ENCODE data around the gene SMOC1. TPM values are rescaled to one million over a fixed set of nuclear protein-coding genes. Genes with fewer than 3 reads are reported as not detected.

Gene SMOC1
- total RNA-seq, 1 donor from 2014 or later = 2.0 TPM

DNA sequence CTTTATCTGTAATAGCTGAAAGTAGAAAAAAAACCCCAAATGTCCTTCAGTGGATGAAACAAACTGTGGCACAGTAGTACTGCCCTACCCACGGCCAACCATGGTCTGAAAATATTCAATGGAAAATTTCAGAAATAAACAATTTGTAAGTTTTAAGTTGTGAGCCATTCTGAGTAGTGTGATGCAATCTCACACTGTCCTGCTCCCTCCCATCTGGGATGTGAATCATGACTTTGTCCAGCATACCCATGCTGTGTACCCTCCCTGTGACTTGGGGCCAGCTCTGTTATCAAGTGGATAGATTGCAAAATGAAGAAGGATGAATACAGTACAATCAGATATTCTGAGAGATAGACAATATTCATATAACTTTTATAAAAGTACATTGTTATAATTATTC lies 106.2 kb downstream of the SMOC1 start:
- no peak overlapping the region for H3K27ac Mint-ChIP-seq (ENCODE audit: unreplicated experiment)
- H3K4me1 Mint-ChIP-seq (ENCODE audit: unreplicated experiment) = no peaks in the 10 kb centered on the region
- peaks cover 7% of the 10 kb centered on the region for H3K9me3 Mint-ChIP-seq (ENCODE audit: unreplicated experiment)
- H3K27me3 Mint-ChIP-seq (ENCODE audit: unreplicated experiment) = peaks cover 8% of the 10 kb centered on the region
- H3K4me3 Mint-ChIP-seq (ENCODE audit: unreplicated experiment) = no peak overlapping the region
- no peak for DNase-seq (ENCODE audit: extremely low spot score, unreplicated experiment)
- no peaks in the 10 kb centered on the region for H3K36me3 Mint-ChIP-seq (ENCODE audit: unreplicated experiment)
- TF ChIP-seq, protein P1, sequence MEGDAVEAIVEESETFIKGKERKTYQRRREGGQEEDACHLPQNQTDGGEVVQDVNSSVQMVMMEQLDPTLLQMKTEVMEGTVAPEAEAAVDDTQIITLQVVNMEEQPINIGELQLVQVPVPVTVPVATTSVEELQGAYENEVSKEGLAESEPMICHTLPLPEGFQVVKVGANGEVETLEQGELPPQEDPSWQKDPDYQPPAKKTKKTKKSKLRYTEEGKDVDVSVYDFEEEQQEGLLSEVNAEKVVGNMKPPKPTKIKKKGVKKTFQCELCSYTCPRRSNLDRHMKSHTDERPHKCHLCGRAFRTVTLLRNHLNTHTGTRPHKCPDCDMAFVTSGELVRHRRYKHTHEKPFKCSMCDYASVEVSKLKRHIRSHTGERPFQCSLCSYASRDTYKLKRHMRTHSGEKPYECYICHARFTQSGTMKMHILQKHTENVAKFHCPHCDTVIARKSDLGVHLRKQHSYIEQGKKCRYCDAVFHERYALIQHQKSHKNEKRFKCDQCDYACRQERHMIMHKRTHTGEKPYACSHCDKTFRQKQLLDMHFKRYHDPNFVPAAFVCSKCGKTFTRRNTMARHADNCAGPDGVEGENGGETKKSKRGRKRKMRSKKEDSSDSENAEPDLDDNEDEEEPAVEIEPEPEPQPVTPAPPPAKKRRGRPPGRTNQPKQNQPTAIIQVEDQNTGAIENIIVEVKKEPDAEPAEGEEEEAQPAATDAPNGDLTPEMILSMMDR (IDR thresholded peaks at IDR 0.05) = no peak

DNA sequence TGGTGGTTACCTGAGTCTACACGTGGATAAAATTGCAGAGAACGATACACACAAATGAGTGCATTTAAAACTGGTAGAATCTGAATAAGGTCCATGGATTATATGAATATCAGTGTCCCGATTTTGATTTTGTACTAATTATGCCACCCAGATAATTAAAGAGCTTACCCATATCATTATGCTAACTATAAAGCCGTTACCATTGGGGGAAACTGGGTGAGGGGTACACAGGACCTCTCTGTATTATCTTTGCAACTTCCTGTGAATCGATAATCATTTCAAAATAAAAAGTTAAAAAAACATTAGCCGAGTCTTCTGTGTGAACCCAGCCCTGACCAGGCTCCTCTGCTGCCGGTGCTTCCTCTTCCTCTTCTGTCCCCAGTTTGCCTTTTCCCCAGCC lies 107.1 kb downstream of the SMOC1 start:
- TF ChIP-seq, protein P1 (IDR thresholded peaks at IDR 0.05) = no peak
- H3K9me3 Mint-ChIP-seq (ENCODE audit: unreplicated experiment) = peaks cover 7% of the 10 kb centered on the region
- no peak overlapping the region for H3K27ac Mint-ChIP-seq (ENCODE audit: unreplicated experiment)
- H3K36me3 Mint-ChIP-seq (ENCODE audit: unreplicated experiment) = no peaks in the 10 kb centered on the region
- no peak overlapping the region for H3K4me3 Mint-ChIP-seq (ENCODE audit: unreplicated experiment)
- H3K27me3 Mint-ChIP-seq (ENCODE audit: unreplicated experiment) = peaks cover 3% of the 10 kb centered on the region
- no peak for DNase-seq (ENCODE audit: extremely low spot score, unreplicated experiment)
- H3K4me1 Mint-ChIP-seq (ENCODE audit: unreplicated experiment) = no peaks in the 10 kb centered on the region

DNA sequence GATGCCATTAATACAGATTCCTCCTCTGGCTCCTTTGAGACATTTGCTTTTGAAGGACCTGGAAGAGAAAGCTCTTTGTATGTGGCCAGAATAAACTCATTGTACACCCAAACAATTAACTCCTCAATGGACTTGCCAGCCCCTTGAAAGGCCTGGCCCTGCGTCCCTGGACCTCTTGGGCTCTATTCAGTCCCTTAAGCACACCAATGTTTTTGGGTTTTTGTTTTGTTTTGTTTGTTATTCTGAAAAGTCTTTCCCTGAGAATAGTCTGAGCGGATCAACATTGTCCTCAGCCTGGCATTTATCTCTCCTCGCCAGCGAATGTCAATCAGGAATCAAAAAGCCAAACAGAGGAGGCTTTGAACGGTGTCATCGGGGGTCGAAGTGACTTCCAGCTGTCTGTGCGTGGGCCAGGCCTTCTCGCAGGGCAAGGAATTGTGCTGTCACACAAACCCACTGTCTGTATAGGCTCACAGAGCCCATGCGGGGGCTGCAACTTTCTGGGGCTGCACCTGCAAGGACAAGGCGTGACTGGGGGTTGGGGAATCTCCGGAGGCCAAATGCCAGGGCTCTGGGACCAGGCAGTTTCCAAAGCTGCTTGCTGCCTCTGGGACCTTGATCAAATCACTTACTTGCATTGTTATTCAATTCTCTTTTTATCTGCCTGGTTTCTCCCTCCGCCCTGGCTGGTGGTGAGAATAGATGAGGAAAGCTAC lies 108.3 kb downstream of the SMOC1 start:
- H3K27ac Mint-ChIP-seq (ENCODE audit: unreplicated experiment) = no peak overlapping the region
- no peaks in the 10 kb centered on the region for H3K36me3 Mint-ChIP-seq (ENCODE audit: unreplicated experiment)

DNA sequence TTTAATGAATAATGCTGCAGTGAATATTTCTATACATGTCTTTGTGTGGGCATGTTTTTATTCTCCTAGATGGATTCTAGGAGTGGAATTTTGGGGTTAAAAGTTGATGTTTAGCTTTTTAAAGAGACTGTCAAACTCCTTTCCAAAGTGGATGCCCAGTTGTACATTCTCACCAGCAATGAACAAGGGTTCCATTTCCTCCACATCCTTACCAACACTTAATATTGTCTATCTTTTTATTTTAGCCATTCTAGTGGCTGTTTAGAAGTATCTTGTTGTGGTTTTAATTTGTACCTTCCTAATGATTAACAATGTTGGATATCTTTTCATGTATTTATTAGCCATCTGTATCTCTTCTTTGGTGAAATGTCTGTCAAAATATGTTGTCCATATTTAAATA lies 109.8 kb downstream of the SMOC1 start:
- no peak overlapping the region for H3K27ac Mint-ChIP-seq (ENCODE audit: unreplicated experiment)
- no peaks in the 10 kb centered on the region for H3K36me3 Mint-ChIP-seq (ENCODE audit: unreplicated experiment)
- peaks cover 2% of the 10 kb centered on the region for H3K27me3 Mint-ChIP-seq (ENCODE audit: unreplicated experiment)
- no peak for DNase-seq (ENCODE audit: extremely low spot score, unreplicated experiment)
- H3K9me3 Mint-ChIP-seq (ENCODE audit: unreplicated experiment) = peaks cover 7% of the 10 kb centered on the region
- TF ChIP-seq, protein P1 (IDR thresholded peaks at IDR 0.05) = no peak
- no peaks in the 10 kb centered on the region for H3K4me1 Mint-ChIP-seq (ENCODE audit: unreplicated experiment)
- no peak overlapping the region for H3K4me3 Mint-ChIP-seq (ENCODE audit: unreplicated experiment)

More for the DNA sequence above, 108.3 kb downstream of the SMOC1 start:
- Mint-ChIP-seq H3K27me3 (ENCODE audit: unreplicated experiment) (peaks cover 2% of the 10 kb centered on the region), H3K9me3 (ENCODE audit: unreplicated experiment) (peaks cover 7% of the 10 kb centered on the region), H3K4me1 (ENCODE audit: unreplicated experiment) (no peaks in the 10 kb centered on the region), H3K4me3 (ENCODE audit: unreplicated experiment) (no peak overlapping the region)
- TF ChIP-seq, protein P1 (IDR thresholded peaks at IDR 0.05) = no peak
- DNase-seq (ENCODE audit: extremely low spot score, unreplicated experiment) = no peak

DNA sequence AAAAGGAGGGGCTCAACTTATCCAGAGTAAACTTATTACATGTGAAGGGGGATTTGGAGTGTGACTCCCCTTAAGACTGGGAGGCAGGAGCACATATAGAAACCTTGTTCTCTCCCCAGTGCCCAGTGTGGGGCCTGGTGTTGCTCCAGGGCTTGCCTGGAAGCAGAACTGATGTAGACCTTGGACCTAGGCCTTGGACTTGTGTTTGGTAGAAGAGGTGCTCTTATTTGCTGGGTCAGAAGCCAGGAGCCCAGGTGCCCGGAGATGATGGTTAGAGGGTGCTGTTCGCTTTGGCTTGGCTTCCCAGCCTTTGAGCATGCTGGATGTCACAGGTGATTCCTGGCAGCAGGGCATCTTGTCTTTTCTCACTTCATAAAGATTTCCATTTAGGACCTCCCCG lies 110.4 kb downstream of the SMOC1 start:
- H3K4me3 Mint-ChIP-seq (ENCODE audit: unreplicated experiment) = no peak overlapping the region
- peaks cover 7% of the 10 kb centered on the region for H3K9me3 Mint-ChIP-seq (ENCODE audit: unreplicated experiment)
- no peaks in the 10 kb centered on the region for H3K36me3 Mint-ChIP-seq (ENCODE audit: unreplicated experiment)
- H3K27me3 Mint-ChIP-seq (ENCODE audit: unreplicated experiment) = peaks cover 2% of the 10 kb centered on the region
- TF ChIP-seq, protein P1 (IDR thresholded peaks at IDR 0.05) = no peak
- H3K4me1 Mint-ChIP-seq (ENCODE audit: unreplicated experiment) = no peaks in the 10 kb centered on the region
- no peak for DNase-seq (ENCODE audit: extremely low spot score, unreplicated experiment)
- H3K27ac Mint-ChIP-seq (ENCODE audit: unreplicated experiment) = no peak overlapping the region
